GF-D8 (cell line): ENCODE data around the gene ZDHHC7.
"Not testable (repeated sequence)": the region's sequence is repeated elsewhere in the genome, so short reads cannot be mapped to it uniquely, and the experiment has no call there.

ENCODE experiments used
- DNase-seq: peaks from one replicate; lab custom pipeline; 2025; lab: John Stamatoyannopoulos, UW

ZDHHC7 gene

GRCh38 chr16:85042606-85043005, 31.3 kb upstream of the ZDHHC7 start:
- DNase-seq = no peak

- no peak for DNase-seq
Observed at GRCh38 chr16:85042167-85042526, 30.8 kb upstream of the ZDHHC7 start.

- no peak for DNase-seq
Observed at GRCh38 chr16:85041219-85042166, 30.2 kb upstream of the ZDHHC7 start.

GRCh38 chr16:85040685-85041084, 29.4 kb upstream of the ZDHHC7 start:
- DNase-seq = no peak

- DNase-seq = no peak
Observed at GRCh38 chr16:85037721-85038120, 26.4 kb upstream of the ZDHHC7 start.

GRCh38 chr16:85037050-85037410, 25.7 kb upstream of the ZDHHC7 start:
- no peak for DNase-seq

GRCh38 chr16:85036236-85037049, 25.1 kb upstream of the ZDHHC7 start:
- DNase-seq = no peak

GRCh38 chr16:85034591-85035433, 23.5 kb upstream of the ZDHHC7 start:
- DNase-seq = no peak

GRCh38 chr16:85033171-85033570, 21.8 kb upstream of the ZDHHC7 start:
- DNase-seq = no peak

GRCh38 chr16:85032187-85032586, 20.9 kb upstream of the ZDHHC7 start:
- not testable (repeated sequence) for DNase-seq

GRCh38 chr16:85031451-85031850, 20.1 kb upstream of the ZDHHC7 start:
- DNase-seq = no peak

- DNase-seq = peak; percentile 54
Observed at GRCh38 chr16:85029981-85030401, 18.7 kb upstream of the ZDHHC7 start.

- DNase-seq = no peak
Observed at GRCh38 chr16:85029408-85029784, 18.1 kb upstream of the ZDHHC7 start.

GRCh38 chr16:85028685-85029407, 17.5 kb upstream of the ZDHHC7 start:
- no peak for DNase-seq

- DNase-seq = no peak
Observed at GRCh38 chr16:85027958-85028684, 16.8 kb upstream of the ZDHHC7 start.

GRCh38 chr16:85027349-85027957, 16.1 kb upstream of the ZDHHC7 start, which contains the start of gene KIAA0513:
Gene KIAA0513, plus strand, starts transcription at chr16:85027795. Its CDS starts 39,277 bp downstream, at chr16:85067072.
- DNase-seq = peak; percentile 47

- DNase-seq = no peak
Observed at GRCh38 chr16:85026703-85027102, 15.4 kb upstream of the ZDHHC7 start.

- peak; percentile 57 for DNase-seq
Observed at GRCh38 chr16:85025781-85026653, 14.7 kb upstream of the ZDHHC7 start.

- DNase-seq = no peak
Observed at GRCh38 chr16:85019659-85020245, 8.4 kb upstream of the ZDHHC7 start.
